ENCODE results near the gene PTPN11.

DNA sequence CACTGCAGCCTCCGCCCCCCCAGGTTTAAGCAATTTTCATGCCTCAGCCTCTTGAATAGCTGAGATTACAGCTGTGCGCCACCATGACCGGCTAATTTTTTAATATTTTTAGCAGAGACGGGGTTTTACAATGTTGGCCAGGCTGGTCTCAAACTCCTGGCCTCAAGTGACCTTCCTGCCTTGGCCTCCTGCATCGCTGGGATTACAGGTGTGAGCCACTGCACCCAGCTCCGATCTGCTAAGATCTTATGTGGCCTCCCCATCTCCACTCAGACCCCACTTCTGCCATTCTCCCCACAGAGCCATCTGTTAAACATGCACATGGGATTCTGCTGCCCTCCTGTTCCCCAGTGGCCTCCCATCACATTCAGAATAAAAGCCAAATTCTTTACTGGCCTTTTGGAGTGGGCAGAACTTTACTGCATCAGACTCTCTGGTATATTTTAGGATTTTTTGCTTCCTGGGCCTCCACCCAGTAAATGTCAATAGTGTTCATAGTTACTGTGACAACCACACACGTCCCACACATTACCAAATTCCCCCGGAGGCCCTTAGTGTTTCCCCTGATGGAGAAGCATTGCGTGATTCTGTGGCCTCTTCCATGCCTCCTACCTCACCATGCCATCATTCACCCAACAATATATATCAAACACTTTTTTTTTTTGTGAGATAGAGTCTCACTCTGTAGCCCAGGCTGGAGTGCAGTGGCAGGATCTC, 96.3 kb downstream of the PTPN11 start:
- TF ChIP-seq, protein P1, sequence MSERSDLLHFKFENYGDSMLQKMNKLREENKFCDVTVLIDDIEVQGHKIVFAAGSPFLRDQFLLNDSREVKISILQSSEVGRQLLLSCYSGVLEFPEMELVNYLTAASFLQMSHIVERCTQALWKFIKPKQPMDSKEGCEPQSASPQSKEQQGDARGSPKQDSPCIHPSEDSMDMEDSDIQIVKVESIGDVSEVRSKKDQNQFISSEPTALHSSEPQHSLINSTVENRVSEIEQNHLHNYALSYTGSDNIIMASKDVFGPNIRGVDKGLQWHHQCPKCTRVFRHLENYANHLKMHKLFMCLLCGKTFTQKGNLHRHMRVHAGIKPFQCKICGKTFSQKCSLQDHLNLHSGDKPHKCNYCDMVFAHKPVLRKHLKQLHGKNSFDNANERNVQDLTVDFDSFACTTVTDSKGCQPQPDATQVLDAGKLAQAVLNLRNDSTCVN (CRISPR knock-in tag; IDR thresholded peaks at IDR 0.05; ENCODE audit: borderline replicate concordance) = no peak
- TF ChIP-seq CHD2 (IDR thresholded peaks at IDR 0.05; ENCODE audit: low read depth, low read length) (no peak), PHB2 (IDR thresholded peaks at IDR 0.05; ENCODE audit: partially characterized antibody) (no peak), MAZ (IDR thresholded peaks at IDR 0.05; ENCODE audit: borderline replicate concordance, low read depth, low read length) (no peak), MAZ (CRISPR knock-in tag; IDR thresholded peaks at IDR 0.05; ENCODE audit: low read depth) (no peak), EZH2 (conservative IDR thresholded peaks at IDR 0.05; ENCODE audit: low read depth, low read length) (no peak), POLR2AphosphoS5 (IDR thresholded peaks at IDR 0.05; ENCODE audit: low read depth, low read length) (no peak), JUN (CRISPR knock-in tag; IDR thresholded peaks at IDR 0.05) (no peak), RAD21 (CRISPR knock-in tag; IDR thresholded peaks at IDR 0.05) (no peak), ELF1 (CRISPR knock-in tag; IDR thresholded peaks at IDR 0.05) (no peak)
- TF ChIP-seq, protein P2, sequence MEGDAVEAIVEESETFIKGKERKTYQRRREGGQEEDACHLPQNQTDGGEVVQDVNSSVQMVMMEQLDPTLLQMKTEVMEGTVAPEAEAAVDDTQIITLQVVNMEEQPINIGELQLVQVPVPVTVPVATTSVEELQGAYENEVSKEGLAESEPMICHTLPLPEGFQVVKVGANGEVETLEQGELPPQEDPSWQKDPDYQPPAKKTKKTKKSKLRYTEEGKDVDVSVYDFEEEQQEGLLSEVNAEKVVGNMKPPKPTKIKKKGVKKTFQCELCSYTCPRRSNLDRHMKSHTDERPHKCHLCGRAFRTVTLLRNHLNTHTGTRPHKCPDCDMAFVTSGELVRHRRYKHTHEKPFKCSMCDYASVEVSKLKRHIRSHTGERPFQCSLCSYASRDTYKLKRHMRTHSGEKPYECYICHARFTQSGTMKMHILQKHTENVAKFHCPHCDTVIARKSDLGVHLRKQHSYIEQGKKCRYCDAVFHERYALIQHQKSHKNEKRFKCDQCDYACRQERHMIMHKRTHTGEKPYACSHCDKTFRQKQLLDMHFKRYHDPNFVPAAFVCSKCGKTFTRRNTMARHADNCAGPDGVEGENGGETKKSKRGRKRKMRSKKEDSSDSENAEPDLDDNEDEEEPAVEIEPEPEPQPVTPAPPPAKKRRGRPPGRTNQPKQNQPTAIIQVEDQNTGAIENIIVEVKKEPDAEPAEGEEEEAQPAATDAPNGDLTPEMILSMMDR (CRISPR knock-in tag; IDR thresholded peaks at IDR 0.05) = no peak
